ENCODE data around the gene LMBR1.

The LMBR1 gene

GRCh38 chr7:156795415-156795814 is 97.6 kb downstream of the LMBR1 start:
- no peak for DNase-seq (ENCODE audit: low spot score)

DNA sequence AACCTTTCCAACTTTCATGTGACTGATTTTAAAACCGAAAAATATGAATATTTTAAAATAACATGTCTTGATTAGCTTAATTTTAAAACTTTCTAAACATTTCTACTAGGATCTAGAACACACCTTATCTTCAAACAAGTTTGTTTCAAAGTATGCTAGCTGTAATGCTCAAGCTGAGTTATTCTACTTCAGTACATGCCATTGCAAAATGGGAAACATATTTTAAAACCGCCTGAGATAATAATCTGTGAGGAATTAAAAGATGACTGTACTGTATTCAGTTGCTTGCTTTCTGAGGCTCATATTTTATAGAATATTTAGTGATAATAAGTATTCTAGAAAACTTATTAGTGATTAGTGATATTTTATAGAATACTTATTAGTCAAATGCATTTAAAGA is 99.6 kb downstream of the LMBR1 start:
- no peak for DNase-seq (ENCODE audit: low spot score)

GRCh38 chr7:156792611-156793010 is 100.4 kb downstream of the LMBR1 start:
- no peak for DNase-seq (ENCODE audit: low spot score)

GRCh38 chr7:156791241-156791640 is 101.7 kb downstream of the LMBR1 start:
- no peak for DNase-seq (ENCODE audit: low spot score)

- DNase-seq (ENCODE audit: low spot score): no peak
Measured at GRCh38 chr7:156790264-156790663, 102.7 kb downstream of the LMBR1 start.

DNA sequence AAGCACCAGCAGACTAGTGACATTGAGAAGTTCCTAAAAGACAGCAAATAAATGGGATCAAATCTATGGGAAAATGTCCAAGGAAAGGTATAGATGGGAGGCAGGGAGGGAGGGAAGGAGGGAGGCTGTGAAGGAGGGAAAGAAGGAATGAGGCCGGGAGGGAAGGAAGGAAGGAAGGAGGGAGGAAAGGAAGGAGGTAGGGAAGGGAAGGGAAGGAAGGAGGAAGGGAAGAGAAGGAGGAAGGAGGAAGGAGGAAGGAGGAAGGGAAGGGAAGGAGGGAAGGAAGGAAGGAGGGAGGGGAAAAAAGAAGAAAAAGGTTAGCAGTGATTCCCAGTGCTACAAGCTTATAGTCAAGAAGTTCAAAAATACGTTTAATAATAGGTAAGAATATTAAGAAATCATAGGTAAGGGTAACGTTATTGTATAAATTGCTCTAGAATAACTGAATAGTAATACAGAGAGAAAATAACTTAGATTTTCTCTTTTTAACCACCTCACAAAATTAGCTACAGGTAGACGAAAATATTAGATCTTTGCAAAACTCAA is 106.9 kb downstream of the LMBR1 start:
- DNase-seq (ENCODE audit: low spot score): no peak

DNA sequence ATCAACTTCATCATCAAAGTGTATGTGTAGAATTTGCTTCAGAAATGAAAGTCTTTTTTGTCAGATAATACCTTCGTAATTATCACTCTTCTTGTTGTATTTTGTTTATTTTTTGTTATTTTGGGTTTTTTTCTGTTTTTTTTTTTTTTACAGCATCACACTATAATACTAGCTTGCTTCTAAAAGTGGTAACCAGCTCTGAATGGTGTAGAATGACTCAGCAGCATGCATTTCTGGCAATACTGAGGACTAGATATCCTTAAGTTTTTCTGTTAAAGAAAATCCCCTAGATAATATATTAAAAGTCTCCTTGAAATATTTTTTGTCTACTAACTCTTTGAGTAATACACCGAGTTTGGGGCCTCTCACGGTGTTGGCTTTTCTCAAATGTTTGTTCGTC is 109.1 kb downstream of the LMBR1 start:
- DNase-seq (ENCODE audit: low spot score): no peak

GRCh38 chr7:156781972-156782371 is 111.0 kb downstream of the LMBR1 start:
- no peak for DNase-seq (ENCODE audit: low spot score)

DNA sequence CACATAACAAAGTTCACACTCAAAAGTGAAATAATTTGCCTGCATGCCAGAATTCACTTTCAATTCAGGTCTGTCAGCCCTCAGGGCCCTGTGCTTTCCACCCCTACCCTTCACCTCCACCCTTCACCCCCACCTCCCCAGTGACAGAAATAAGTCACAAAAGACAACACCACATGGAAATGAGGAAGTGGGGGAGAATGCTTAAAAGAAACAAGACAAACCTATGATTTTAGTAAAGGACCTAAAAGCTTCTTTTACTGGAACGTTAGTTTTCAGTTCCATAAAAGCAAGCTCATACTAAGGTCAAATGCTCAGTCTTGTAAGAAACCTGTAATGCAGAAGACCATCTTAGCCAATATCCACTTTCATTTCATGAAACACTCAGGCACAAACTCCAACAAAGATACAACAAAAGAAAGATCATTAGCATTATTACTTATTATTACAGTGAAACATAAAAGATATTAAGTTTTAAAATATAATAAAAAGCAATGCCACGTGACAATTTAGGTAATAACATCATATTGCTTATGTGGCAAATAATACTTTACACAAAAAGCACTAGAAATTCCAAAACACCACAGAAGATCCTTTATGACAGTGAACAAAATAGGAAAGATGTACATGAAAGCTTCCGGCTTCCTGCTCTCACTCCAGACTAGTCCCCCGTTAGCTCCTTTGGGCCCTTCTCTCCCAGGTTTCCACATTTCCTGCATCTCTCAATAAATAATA is 112.1 kb downstream of the LMBR1 start:
- DNase-seq (ENCODE audit: low spot score): no peak

- no peak for DNase-seq (ENCODE audit: low spot score)
Measured at GRCh38 chr7:156778668-156779067, 114.3 kb downstream of the LMBR1 start.

- no peak for DNase-seq (ENCODE audit: low spot score)
Measured at GRCh38 chr7:156778201-156778600, 114.8 kb downstream of the LMBR1 start.

DNA sequence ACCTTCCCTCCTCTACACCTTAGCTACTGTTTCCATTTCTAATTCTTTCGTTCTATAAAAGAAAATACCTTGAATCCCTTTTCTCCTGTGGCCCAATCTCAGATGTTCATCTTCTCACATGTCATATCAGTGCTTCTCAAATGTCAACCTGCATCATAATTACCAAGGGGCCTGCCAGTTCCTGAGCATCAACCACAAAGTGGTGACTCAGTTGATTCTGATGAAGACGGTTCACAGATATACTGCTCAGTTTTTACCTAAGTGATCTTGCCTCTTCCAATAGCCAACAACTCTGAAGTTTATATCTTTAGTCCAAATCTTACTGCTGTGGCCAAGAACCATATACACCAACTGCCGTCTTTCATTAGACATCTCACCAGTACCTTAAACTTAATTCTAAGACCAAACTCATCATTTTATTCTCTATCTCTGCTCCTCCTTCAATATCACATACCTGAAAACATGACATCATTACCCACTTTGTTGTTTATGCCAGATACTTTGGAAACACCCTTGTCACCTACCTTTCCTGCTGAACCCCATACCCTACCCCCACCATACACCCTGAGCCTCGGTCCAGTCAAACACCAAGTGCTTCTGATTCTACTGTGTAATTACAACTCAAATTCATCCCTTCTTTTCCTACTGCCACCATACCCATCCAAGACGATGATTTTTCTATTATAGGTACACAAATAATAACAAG is 115.5 kb downstream of the LMBR1 start:
- no peak for DNase-seq (ENCODE audit: low spot score)

GRCh38 chr7:156776527-156776926 is 116.5 kb downstream of the LMBR1 start:
- DNase-seq (ENCODE audit: low spot score): no peak

DNA sequence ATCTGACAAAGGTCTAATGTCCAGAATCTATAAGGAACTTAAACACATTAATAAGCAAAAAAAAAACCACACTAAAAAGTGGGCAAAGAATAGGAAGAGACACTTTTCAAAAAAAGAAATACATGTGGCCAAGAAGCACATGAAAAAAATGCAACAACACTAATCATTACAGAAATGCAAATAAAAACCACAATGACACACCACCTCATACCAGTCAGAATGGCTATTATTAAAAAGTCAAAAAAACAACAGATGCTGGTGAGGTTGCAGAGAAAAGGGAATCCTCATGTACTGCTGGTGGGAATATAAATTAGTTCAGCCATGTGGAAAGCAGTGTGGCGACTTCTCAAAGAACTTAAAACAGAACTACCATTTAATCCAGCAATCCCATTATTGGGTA is 119.0 kb downstream of the LMBR1 start:
- DNase-seq (ENCODE audit: low spot score): no peak

GRCh38 chr7:156772725-156773124 is 120.3 kb downstream of the LMBR1 start:
- DNase-seq (ENCODE audit: low spot score): no peak

- DNase-seq (ENCODE audit: low spot score): peak; percentile 37
Measured at GRCh38 chr7:156768698-156769472, 124.1 kb downstream of the LMBR1 start.

DNA sequence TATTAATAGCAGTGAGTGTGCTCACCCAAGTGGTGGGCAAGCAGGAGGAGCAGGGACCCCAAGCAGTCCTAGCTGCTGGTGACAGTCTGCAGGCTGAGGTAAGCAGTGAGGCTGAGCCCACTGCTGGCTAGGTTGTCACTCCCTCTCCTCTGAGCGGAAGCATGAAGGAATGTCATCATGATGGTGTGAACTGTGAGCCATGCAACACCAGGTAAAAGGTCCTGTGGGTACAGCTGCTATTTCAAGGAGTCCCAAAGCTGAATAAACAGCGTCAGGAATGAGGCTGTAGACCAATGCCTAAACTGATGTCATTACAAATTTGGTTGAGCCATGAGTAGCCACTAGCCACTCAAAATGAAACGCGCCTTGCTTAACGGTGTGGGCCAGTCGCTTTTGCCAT is 126.3 kb downstream of the LMBR1 start:
- no peak for DNase-seq (ENCODE audit: low spot score)

DNA sequence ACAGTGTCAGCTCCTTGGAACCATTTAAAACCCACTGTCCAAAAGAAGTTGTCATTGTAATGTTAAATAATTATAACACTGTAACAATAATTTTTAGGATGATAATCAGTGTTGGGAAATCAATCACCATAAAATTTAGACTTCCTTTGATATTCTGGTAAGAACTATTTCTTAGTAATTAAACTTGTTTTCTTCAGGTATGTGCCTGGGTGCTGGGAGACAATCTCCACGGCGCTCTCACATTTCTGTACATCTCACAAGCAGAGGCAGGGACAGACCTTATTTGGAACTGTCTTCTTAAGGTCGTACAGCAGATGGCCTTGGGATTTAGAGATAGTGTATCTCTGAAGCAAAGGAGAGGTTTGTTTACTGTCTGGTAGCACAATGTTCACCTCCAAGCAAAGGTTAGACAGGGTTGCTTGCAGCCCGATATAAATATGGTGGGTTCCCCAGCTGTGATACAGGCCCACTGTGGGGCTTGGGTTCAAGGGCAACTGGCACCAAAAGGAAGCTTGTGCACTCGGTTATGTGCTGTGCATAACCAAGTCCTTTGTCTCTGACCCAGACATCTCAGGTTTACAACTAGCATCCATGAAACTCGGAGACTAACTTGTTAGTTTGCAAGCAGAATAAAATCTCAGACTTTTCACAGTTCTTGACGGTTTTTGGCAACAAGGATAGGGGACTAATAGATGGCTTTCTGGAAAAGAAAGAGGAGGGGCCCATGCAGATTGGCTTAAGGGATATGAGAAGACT is 126.9 kb downstream of the LMBR1 start:
- DNase-seq (ENCODE audit: low spot score): no peak

DNA sequence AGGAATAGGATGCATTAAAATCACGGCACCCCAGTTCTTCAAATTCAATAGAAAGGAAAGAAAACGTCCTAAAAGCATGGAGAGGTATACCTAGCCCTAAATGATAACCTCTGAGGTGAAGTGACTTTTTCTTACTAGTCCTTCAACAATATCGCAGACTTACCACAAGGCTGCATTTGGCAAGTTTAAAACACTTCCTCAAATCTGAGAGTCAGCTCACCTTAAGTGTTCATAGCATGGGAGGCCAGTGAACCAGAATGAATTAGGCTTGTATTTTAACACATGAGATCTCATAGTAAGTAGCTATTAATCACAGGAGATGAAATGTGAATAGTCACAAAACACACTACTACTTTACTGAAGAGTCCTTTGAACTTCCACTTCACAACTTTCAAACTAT is 128.2 kb downstream of the LMBR1 start:
- no peak for DNase-seq (ENCODE audit: low spot score)

GRCh38 chr7:156764016-156764669 is 128.8 kb downstream of the LMBR1 start:
- peak; percentile 60 for DNase-seq (ENCODE audit: low spot score)

DNA sequence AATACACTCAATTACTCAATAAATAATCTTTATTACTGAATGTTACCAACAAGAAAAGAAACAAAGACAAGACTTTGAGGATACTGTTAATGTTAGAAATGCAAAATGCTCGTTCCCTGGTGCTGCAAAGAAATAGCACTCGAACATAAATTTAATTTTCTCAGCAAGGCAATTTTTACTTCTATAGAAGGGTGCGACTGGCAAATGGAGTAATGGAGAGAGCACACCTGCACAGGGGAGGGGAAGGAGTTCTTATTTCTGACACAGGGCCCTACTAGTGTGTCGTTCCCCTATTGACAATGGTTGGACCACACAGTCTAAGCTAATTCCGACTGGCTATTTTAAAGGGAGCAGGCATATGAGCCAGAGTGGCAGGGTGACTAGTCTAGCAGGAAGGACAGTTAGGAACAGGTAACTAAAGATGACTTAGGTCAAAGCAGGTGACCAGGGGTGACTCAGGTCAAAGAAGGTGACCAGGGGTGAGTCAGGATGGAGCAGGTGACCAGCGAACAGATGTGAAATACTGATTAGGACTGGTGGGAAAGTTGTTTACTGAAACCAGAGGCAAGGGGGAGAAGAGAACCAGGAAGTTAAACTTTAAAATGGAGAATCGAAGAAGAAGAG is 133.3 kb downstream of the LMBR1 start:
- no peak for DNase-seq (ENCODE audit: low spot score)

Data from LoVo (cell line).